HepG2 (cell line): ENCODE data around the gene RBM43. TPM values are rescaled to one million over a fixed set of nuclear protein-coding genes. Genes with fewer than 3 reads are reported as not detected.

Experiments used
- ATAC-seq: fragments of 200-7000 bp; cut with Tn5 transposase; 3 replicates; pipeline ENCODE4 v1.9.1; 2020; ENCODE audit warnings: mild to moderate bottlenecking, moderate library complexity
- BruUV-seq: library from RNA; stranded (reverse); fragments of 400-500 nt; replicated peaks from 2 replicates; lab custom pipeline; 2021; lab: Mats Ljungman, UMichigan
- CTCF ChIA-PET: fragments of 300-600 bp; formaldehyde crosslinking; extraction: SDS; loops from one replicate; lab custom pipeline; 2021; ENCODE audit warnings: low total read pairs, inconsistent platforms, low intra/inter-chr PET ratio; lab: Yijun Ruan, JAX
- POLR2A ChIA-PET: fragments of 350-600 bp; sonication (Branson Sonifier 250); formaldehyde crosslinking; loops from one replicate; lab custom pipeline; 2020; ENCODE audit warnings: antibody characterized with exemption, inconsistent platforms; lab: Yijun Ruan, JAX
- DNase-seq: peaks from one replicate; pipeline ENCODE4 v3.0.0-alpha.2; 2015; ENCODE audit warnings: low spot score
- FAIRE-seq: peaks from 3 replicates; lab custom pipeline; 2011; peaks lifted over from hg19 to GRCh38; lab: Jason Lieb, UNC
- H2AFZ ChIP-seq: one replicate; pipeline ENCODE4 v1.6.1; 2011; ENCODE audit warnings: low read length, inconsistent platforms
- H3K27ac ChIP-seq: fragments of 300-600 bp; 3 replicates; pipeline ENCODE4 v1.8.0; 2011; ENCODE audit warnings: mixed run types, mild to moderate bottlenecking, mixed read lengths, low read length, inconsistent platforms; ENCODE audit not compliant: insufficient read depth; ENCODE audit errors: extremely low read length
- H3K27me3 ChIP-seq, 2 experiments: fragments of 200-600 bp in 1 of 2; 2 replicates in 1 of 2; 3 replicates in 1 of 2; pipeline versions ENCODE4 v1.6.0 to v1.8.0; 2011; ENCODE audit warnings: low read length in 2 of 2, mild to moderate bottlenecking in 2 of 2, moderate library complexity in 2 of 2, inconsistent platforms in 1 of 2; ENCODE audit not compliant: insufficient read depth in 2 of 2, control insufficient read depth in 1 of 2
- H3K36me3 ChIP-seq, 2 experiments: fragments of 200-600 bp in 1 of 2; replicated peaks in 1 of 2; 2 replicates in 1 of 2; 3 replicates in 1 of 2; pipeline versions ENCODE4 v1.5.1 to v1.8.0; 2011; ENCODE audit warnings: low read length in 2 of 2, inconsistent platforms in 1 of 2; ENCODE audit not compliant: insufficient read depth in 2 of 2, control insufficient read depth in 1 of 2
- H3K4me1 ChIP-seq: 2 replicates; pipeline ENCODE4 v1.5.1; 2012; ENCODE audit warnings: low read length, inconsistent platforms; ENCODE audit not compliant: insufficient read depth
- H3K4me2 ChIP-seq: 2 replicates; pipeline ENCODE4 v1.6.0; 2011; ENCODE audit warnings: low read depth, low read length, inconsistent platforms
- H3K4me3 ChIP-seq, 3 experiments: fragments of 200-600 bp in 1 of 3; sonication (generic), shearing (Covaris generic) in 1 of 3; replicated peaks in 1 of 3; 2 replicates each; pipeline ENCODE4 v1.5.1; 2011 to 2016; ENCODE audit warnings: low read length in 3 of 3, inconsistent platforms in 2 of 3, low read depth in 2 of 3, mild to moderate bottlenecking in 2 of 3, control low read depth in 1 of 3, mixed read lengths in 1 of 3; ENCODE audit not compliant: insufficient read depth in 1 of 3
- H3K79me2 ChIP-seq: one replicate; pipeline ENCODE4 v1.6.1; 2011; ENCODE audit warnings: low read length, inconsistent platforms; ENCODE audit not compliant: insufficient read depth
- H3K9ac ChIP-seq: 2 replicates; pipeline ENCODE4 v1.6.0; 2011; ENCODE audit warnings: mild to moderate bottlenecking, low read depth, low read length, inconsistent platforms; ENCODE audit not compliant: insufficient read depth
- H3K9me3 ChIP-seq: 2 replicates; pipeline ENCODE4 v1.5.1; 2012; ENCODE audit warnings: mild to moderate bottlenecking, low read length
- H4K20me1 ChIP-seq: 2 replicates; pipeline ENCODE4 v1.6.0; 2011; ENCODE audit warnings: inconsistent platforms, mild to moderate bottlenecking, low read length, moderate library complexity; ENCODE audit not compliant: insufficient read depth
- CREB1 ChIP-seq, 2 experiments: fragments of 450-650 bp in 1 of 2; IDR thresholded peaks; 2 replicates each; pipeline ENCODE4 v1.6.1; 2016 to 2017; ENCODE audit warnings: control low read depth in 1 of 2, mild to moderate bottlenecking in 1 of 2, missing compliant biosample characterization in 1 of 2, missing genetic modification characterization in 1 of 2
- FOXK1 ChIP-seq: sonication (generic); formaldehyde crosslinking; IDR thresholded peaks from 2 replicates; pipeline ENCODE4 v1.4.0; 2020; ENCODE audit warnings: low read depth, missing genetic modification reagents, borderline replicate concordance
- FOXO4 ChIP-seq: sonication (generic); formaldehyde crosslinking; conservative IDR thresholded peaks from 2 replicates; pipeline ENCODE4 v1.8.1; 2023; ENCODE audit warnings: missing genetic modification reagents
- GATAD2A ChIP-seq: IDR thresholded peaks from 2 replicates; pipeline ENCODE4 v1.6.1; 2016
- MEIS1 ChIP-seq: sonication (generic); formaldehyde crosslinking; IDR thresholded peaks from 2 replicates; pipeline ENCODE4 v1.9.0; 2021; ENCODE audit warnings: mild to moderate bottlenecking, missing genetic modification reagents, moderate library complexity, borderline replicate concordance
- MTERF4 ChIP-seq: sonication (generic); formaldehyde crosslinking; IDR thresholded peaks from 2 replicates; pipeline ENCODE4 v1.8.0; 2023; ENCODE audit warnings: mild to moderate bottlenecking, missing genetic modification reagents
- NR2F1 ChIP-seq, 2 experiments: fragments of 450-650 bp in 1 of 2; formaldehyde crosslinking in 1 of 2; IDR thresholded peaks; 2 replicates each; pipeline versions ENCODE4 v1.5.0 to v1.6.1; 2016 to 2020; ENCODE audit warnings: mild to moderate bottlenecking in 1 of 2, missing compliant biosample characterization in 1 of 2, missing genetic modification reagents in 1 of 2, moderate library complexity in 1 of 2
- PCBP1 ChIP-seq: fragments of 200-400 bp; formaldehyde crosslinking; IDR thresholded peaks from 2 replicates; pipeline ENCODE4 v1.6.1; 2017; ENCODE audit warnings: mild to moderate bottlenecking, low read depth, low read length, borderline replicate concordance
- YEATS2 ChIP-seq: sonication (generic); formaldehyde crosslinking; IDR thresholded peaks from 2 replicates; pipeline ENCODE4 v1.4.0; 2020; ENCODE audit warnings: missing genetic modification reagents, borderline replicate concordance
- YY1 ChIP-seq: IDR thresholded peaks from 2 replicates; pipeline ENCODE4 v1.6.1; 2011; ENCODE audit warnings: low read length, low read depth, moderate library complexity, mild to moderate bottlenecking; ENCODE audit not compliant: insufficient read depth, insufficient replicate concordance
- ZFP41 ChIP-seq: sonication (generic); formaldehyde crosslinking; IDR thresholded peaks from 2 replicates; pipeline ENCODE4 v1.4.0; 2020; ENCODE audit warnings: mild to moderate bottlenecking, missing genetic modification reagents, borderline replicate concordance
- ZMAT3 ChIP-seq: sonication (generic); formaldehyde crosslinking; conservative IDR thresholded peaks from 2 replicates; pipeline ENCODE4 v1.7.0; 2021; ENCODE audit warnings: missing genetic modification reagents
- ZNF121 ChIP-seq: sonication (generic); formaldehyde crosslinking; IDR thresholded peaks from 2 replicates; pipeline ENCODE4 v1.5.0; 2020; ENCODE audit warnings: mild to moderate bottlenecking, missing genetic modification reagents
- ZNF432 ChIP-seq: sonication (generic); formaldehyde crosslinking; IDR thresholded peaks from 2 replicates; pipeline ENCODE4 v1.5.0; 2020; ENCODE audit warnings: missing genetic modification reagents, mild to moderate bottlenecking, borderline replicate concordance
- ZNF451 ChIP-seq: sonication (generic); formaldehyde crosslinking; IDR thresholded peaks from 2 replicates; pipeline ENCODE4 v1.5.0; 2020; ENCODE audit warnings: mild to moderate bottlenecking, missing genetic modification reagents
- ZNF547 ChIP-seq: sonication (generic); formaldehyde crosslinking; IDR thresholded peaks from 2 replicates; pipeline ENCODE4 v1.5.1; 2020; ENCODE audit warnings: mild to moderate bottlenecking, missing genetic modification reagents
- ZSCAN29 ChIP-seq: sonication (generic); formaldehyde crosslinking; conservative IDR thresholded peaks from 2 replicates; pipeline ENCODE4 v1.4.0; 2020; ENCODE audit warnings: mild to moderate bottlenecking, missing genetic modification reagents
- WGBS: methylation state at CpG from one replicate; pipeline ENCODE4 v1.1.6; 2017; ENCODE audit warnings: low lambda C conversion rate; 5-methylcytosine and 5-hydroxymethylcytosine counted together
- in situ Hi-C: cut with HindIII; loops from 2 replicates; pipeline ENCODE4 v1.10.0; 2017; ENCODE audit warnings: low pct_unique_long_range_greater_than_20kb; ENCODE audit not compliant: extremely low pct_ligation_motif_present
- intact Hi-C: fragments of 100-400 bp; cut with micrococcal nuclease; formaldehyde crosslinking; loops from one replicate; pipeline ENCODE4 v1.10.0; 2022; ENCODE audit not compliant: unreplicated experiment
- polyA plus RNA-seq, 8 experiments: library from polyadenylated mRNA; depleted of rRNA in 3 of 8; stranded (reverse) in 7 of 8; unstranded in 1 of 8; fragments of >200 nt; fragmentation: Illumina TruSeq in 4 of 8; extraction: Trizol in 4 of 8; gene quantifications; 2 replicates each; pipeline versions ENCODE4 v1.2.1 to v1.2.3, GENCODE V29; 2011 to 2016; ENCODE audit warnings: low read depth in 4 of 8, missing spikeins in 1 of 8, mixed read lengths in 1 of 8; ENCODE audit not compliant: insufficient read depth in 1 of 8
- total RNA-seq, 5 experiments: library from RNA; depleted of rRNA; stranded (reverse); fragments of >200 nt; fragmentation: Illumina TruSeq; extraction: Trizol; gene quantifications; 2 replicates each; pipeline ENCODE4 v1.2.3, GENCODE V29; 2016; ENCODE audit warnings: low read depth in 1 of 5

RBM43 gene
- total and polyA plus RNA-seq, 2 of the 13 experiments (the other 11 are each of a cell fraction or from before 2014, with no cell fraction given): 0.31 to 0.70 TPM

- TF ChIP-seq GATAD2A (CRISPR knock-in tag): no peak
- TF ChIP-seq PCBP1: no peak
- no peak for TF ChIP-seq FOXO4 (CRISPR knock-in tag)
- no peak for TF ChIP-seq ZNF121 (CRISPR knock-in tag)
- TF ChIP-seq ZSCAN29 (CRISPR knock-in tag): no peak
- no peak for TF ChIP-seq MEIS1 (CRISPR knock-in tag)
- no peak for TF ChIP-seq NR2F1 (CRISPR knock-in tag; IDR thresholded peaks at IDR 0.05)
- no peak for TF ChIP-seq ZNF451
- no peak for TF ChIP-seq ZNF547 (CRISPR knock-in tag)
- TF ChIP-seq FOXK1 (CRISPR knock-in tag): no peak
- no peak for TF ChIP-seq MTERF4 (CRISPR knock-in tag)
These were observed 15.5 kb downstream of the RBM43 start (continued) for GRCh38 chr2:151246152-151246551.

GRCh38 chr2:151243468-151243867 is 18.2 kb downstream of the RBM43 start:
- Histone ChIP-seq H3K4me1 (no peaks in the 10 kb centered on the region), H3K79me2 (no peaks in the 10 kb centered on the region), H3K9ac (no peak overlapping the region), H4K20me1 (no peaks in the 10 kb centered on the region), H3K4me3 (no peak overlapping the region), H3K9me3 (peaks cover 6% of the 10 kb centered on the region), H2AFZ (no peak overlapping the region), H3K27ac (no peak overlapping the region), H3K36me3 (no peaks in the 10 kb centered on the region), H3K27me3 (0 out of 5 replicates have a peak, but pooled peaks cover 0 to 6% of the 10 kb centered on the region in 2 experiments), H3K4me2 (no peak overlapping the region)
- ATAC-seq (no peak), DNase-seq (no peak), FAIRE-seq (no peak)
- CTCF ChIA-PET: no interaction called here
- POLR2A ChIA-PET: no interaction called here
- no peak for TF ChIP-seq YEATS2 (CRISPR knock-in tag)
- no peak for TF ChIP-seq YY1
- no peak for TF ChIP-seq ZFP41 (CRISPR knock-in tag)
- TF ChIP-seq ZNF432: no peak
- TF ChIP-seq ZMAT3 (CRISPR knock-in tag): no peak
- no peak for TF ChIP-seq CREB1 (IDR thresholded peaks at IDR 0.05)
- no peak for TF ChIP-seq CREB1 (CRISPR knock-in tag; IDR thresholded peaks at IDR 0.05)
- WGBS: 23% methylated on average over 3 of the region's 3 CpGs
- intact Hi-C loops: no loop called here
- in situ Hi-C loops: no loop called here
- no TSS peak for BruUV-seq
